ENCODE data around the gene SERINC5.
A peak's percentile ranks its signal among the peaks of the same experiment; 100 is the strongest.

Gene SERINC5

GRCh38 chr5:80249901-80250300, 5.9 kb downstream of the SERINC5 start:
- Histone ChIP-seq H3K9me3 (ENCODE audit: low read depth, low read length) (no peaks in the 10 kb centered on the region), H3K27ac (no peak overlapping the region), H3K9ac (ENCODE audit: insufficient read length) (no peak overlapping the region), H3K36me3 (ENCODE audit: insufficient read depth, low read length) (no peaks in the 10 kb centered on the region), H3K4me3 (no peak overlapping the region)
- no peak for DNase-seq (ENCODE audit: low read depth, low spot score)
- TF ChIP-seq POLR2AphosphoS5 (IDR thresholded peaks at IDR 0.05; ENCODE audit: borderline replicate concordance, low read depth, low read length) = no peak
- no peak for TF ChIP-seq EZH2 (IDR thresholded peaks at IDR 0.05)
- TF ChIP-seq FOXP2 (optimal IDR thresholded peaks at IDR 0.05; ENCODE audit: control extremely low read depth, extremely low read length, insufficient read depth) = no peak

GRCh38 chr5:80248378-80248777, 7.5 kb downstream of the SERINC5 start:
- no peak overlapping the region for H3K4me3 ChIP-seq
- H3K9ac ChIP-seq (ENCODE audit: insufficient read length) = no peak overlapping the region
- H3K27ac ChIP-seq = no peak overlapping the region
- TF ChIP-seq FOXP2 (optimal IDR thresholded peaks at IDR 0.05; ENCODE audit: control extremely low read depth, extremely low read length, insufficient read depth) (no peak), POLR2AphosphoS5 (IDR thresholded peaks at IDR 0.05; ENCODE audit: borderline replicate concordance, low read depth, low read length) (no peak), EZH2 (IDR thresholded peaks at IDR 0.05) (no peak)
- peaks cover 1% of the 10 kb centered on the region; the same call in 1 of the 2 replicates for H3K9me3 ChIP-seq (ENCODE audit: low read depth, low read length)
- DNase-seq (ENCODE audit: low read depth, low spot score) = no peak
- no peaks in the 10 kb centered on the region for H3K36me3 ChIP-seq (ENCODE audit: insufficient read depth, low read length)

GRCh38 chr5:80246995-80247729, 8.7 kb downstream of the SERINC5 start:
- H3K36me3 ChIP-seq (ENCODE audit: insufficient read depth, low read length) = no peaks in the 10 kb centered on the region
- peaks cover 9% of the 10 kb centered on the region; the same call in 1 of the 2 replicates for H3K9me3 ChIP-seq (ENCODE audit: low read depth, low read length)
- peak overlapping the region; percentile 43 for H3K9ac ChIP-seq (ENCODE audit: insufficient read length)
- peak overlapping the region; percentile 93 for H3K27ac ChIP-seq
- H3K4me3 ChIP-seq = peak overlapping the region; percentile 57
- TF ChIP-seq POLR2AphosphoS5 (IDR thresholded peaks at IDR 0.05; ENCODE audit: borderline replicate concordance, low read depth, low read length) (no peak), FOXP2 (optimal IDR thresholded peaks at IDR 0.05; ENCODE audit: control extremely low read depth, extremely low read length, insufficient read depth) (no peak), EZH2 (IDR thresholded peaks at IDR 0.05) (no peak)
- DNase-seq (ENCODE audit: low read depth, low spot score) = no peak

DNA sequence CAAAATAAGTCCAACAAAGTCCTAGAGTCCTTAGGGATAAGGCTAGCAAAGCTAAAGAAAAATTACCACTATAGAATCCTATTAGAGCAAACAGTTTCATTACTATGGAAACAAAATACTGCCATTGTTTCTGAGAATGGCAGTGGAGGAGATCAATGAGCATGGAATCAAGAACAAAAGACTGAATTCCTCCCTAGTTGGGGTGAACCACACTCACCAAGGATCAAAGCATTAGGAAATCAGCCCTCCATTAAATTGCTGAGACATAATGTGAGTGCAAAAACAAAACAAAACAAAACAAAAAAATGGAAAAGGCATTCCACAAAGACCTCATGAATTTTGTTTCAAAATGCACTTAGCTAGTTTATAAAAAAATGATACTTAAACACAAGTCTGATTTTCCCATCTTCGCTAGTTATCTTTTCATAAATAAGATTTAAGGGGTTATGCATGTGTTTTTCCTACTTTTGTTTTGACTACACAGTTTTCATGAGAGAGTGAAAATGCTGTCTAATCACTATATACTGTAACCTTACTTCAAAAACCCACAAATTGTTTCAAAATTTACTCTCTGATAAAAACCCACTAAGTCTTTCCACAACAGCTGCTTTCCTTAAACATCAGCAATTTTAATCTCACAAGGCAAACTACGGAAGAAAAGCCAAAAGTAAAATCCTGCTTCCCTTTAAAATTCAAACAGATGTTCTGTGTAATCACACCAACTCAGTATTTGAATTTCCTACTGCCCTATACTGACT, 9.7 kb downstream of the SERINC5 start:
- peaks cover 18% of the 10 kb centered on the region for H3K9me3 ChIP-seq (ENCODE audit: low read depth, low read length)
- DNase-seq (ENCODE audit: low read depth, low spot score) = no peak
- peak overlapping the region; percentile 57 for H3K4me3 ChIP-seq
- peak overlapping the region; percentile 93 for H3K27ac ChIP-seq
- TF ChIP-seq FOXP2 (optimal IDR thresholded peaks at IDR 0.05; ENCODE audit: control extremely low read depth, extremely low read length, insufficient read depth) = no peak
- TF ChIP-seq EZH2 (IDR thresholded peaks at IDR 0.05) = no peak
- TF ChIP-seq POLR2AphosphoS5 (IDR thresholded peaks at IDR 0.05; ENCODE audit: borderline replicate concordance, low read depth, low read length) = no peak
- peaks cover 8% of the 10 kb centered on the region for H3K36me3 ChIP-seq (ENCODE audit: insufficient read depth, low read length)
- peak overlapping the region; percentile 43 for H3K9ac ChIP-seq (ENCODE audit: insufficient read length)

DNA sequence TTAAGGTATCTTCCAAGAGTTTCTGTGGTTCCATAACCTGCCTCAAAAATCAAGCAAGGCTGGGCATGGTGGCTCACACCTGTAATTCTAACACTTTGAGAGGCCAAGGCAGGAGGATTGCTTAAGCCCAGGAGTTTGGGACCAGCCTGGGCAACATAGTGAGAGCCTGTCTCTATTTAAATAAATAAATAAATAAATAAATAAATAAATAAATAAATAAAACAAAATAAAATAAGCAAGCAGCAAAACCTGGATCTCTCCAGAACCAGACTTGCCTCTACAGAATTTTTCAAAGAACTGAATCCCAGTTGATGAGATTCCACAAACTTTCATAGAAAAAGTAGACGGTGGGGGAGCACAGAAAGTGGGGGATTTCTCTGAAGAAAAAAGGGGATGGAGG, 12.3 kb downstream of the SERINC5 start:
- DNase-seq (ENCODE audit: low read depth, low spot score) = no peak
- Histone ChIP-seq H3K36me3 (ENCODE audit: insufficient read depth, low read length) (peaks cover 12% of the 10 kb centered on the region), H3K9me3 (ENCODE audit: low read depth, low read length) (peaks cover 18% of the 10 kb centered on the region), H3K9ac (ENCODE audit: insufficient read length) (no peak overlapping the region), H3K4me3 (no peak overlapping the region), H3K27ac (no peak overlapping the region)
- TF ChIP-seq FOXP2 (optimal IDR thresholded peaks at IDR 0.05; ENCODE audit: control extremely low read depth, extremely low read length, insufficient read depth) (no peak), POLR2AphosphoS5 (IDR thresholded peaks at IDR 0.05; ENCODE audit: borderline replicate concordance, low read depth, low read length) (no peak), EZH2 (IDR thresholded peaks at IDR 0.05) (no peak)

GRCh38 chr5:80242849-80243248, 13.0 kb downstream of the SERINC5 start:
- DNase-seq (ENCODE audit: low read depth, low spot score) = no peak
- H3K27ac ChIP-seq = no peak overlapping the region
- H3K4me3 ChIP-seq = no peak overlapping the region
- TF ChIP-seq POLR2AphosphoS5 (IDR thresholded peaks at IDR 0.05; ENCODE audit: borderline replicate concordance, low read depth, low read length) = no peak
- no peak for TF ChIP-seq FOXP2 (optimal IDR thresholded peaks at IDR 0.05; ENCODE audit: control extremely low read depth, extremely low read length, insufficient read depth)
- TF ChIP-seq EZH2 (IDR thresholded peaks at IDR 0.05) = no peak
- peaks cover 12% of the 10 kb centered on the region for H3K36me3 ChIP-seq (ENCODE audit: insufficient read depth, low read length)
- no peak overlapping the region for H3K9ac ChIP-seq (ENCODE audit: insufficient read length)
- peaks cover 18% of the 10 kb centered on the region for H3K9me3 ChIP-seq (ENCODE audit: low read depth, low read length)

DNA sequence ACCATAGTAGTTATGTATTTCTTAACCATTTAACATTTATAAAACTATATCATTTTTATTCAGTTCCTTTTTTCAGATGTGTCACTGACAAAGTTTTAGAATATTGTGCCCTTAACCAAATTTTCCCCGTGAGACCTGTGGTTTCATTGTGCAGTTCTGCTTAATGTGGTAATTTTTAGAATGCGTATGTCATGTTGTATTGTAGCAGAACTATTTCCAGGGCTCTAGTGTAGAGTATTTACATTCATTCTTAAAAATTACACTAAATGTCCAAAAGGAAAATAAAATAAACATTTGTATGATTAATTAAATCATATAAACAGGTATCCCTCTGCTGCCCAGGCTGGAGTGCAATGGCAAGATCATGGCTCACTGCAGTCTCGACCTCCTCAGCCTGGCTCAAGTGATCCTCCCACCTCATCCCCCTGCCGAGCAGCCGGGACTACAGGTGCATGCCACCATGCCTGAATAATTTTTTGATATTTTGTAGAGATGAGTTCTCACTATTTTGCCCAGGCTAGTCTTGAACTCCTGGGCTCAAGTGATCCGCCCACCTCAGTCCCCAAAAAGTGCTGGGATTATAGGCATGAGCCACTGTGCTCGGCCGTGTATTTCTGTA, 15.4 kb downstream of the SERINC5 start:
- no peak overlapping the region for H3K4me3 ChIP-seq
- TF ChIP-seq EZH2 (IDR thresholded peaks at IDR 0.05) = no peak
- TF ChIP-seq POLR2AphosphoS5 (IDR thresholded peaks at IDR 0.05; ENCODE audit: borderline replicate concordance, low read depth, low read length) = no peak
- no peak for TF ChIP-seq FOXP2 (optimal IDR thresholded peaks at IDR 0.05; ENCODE audit: control extremely low read depth, extremely low read length, insufficient read depth)
- H3K27ac ChIP-seq = peak overlapping the region; percentile 99
- peaks cover 12% of the 10 kb centered on the region for H3K36me3 ChIP-seq (ENCODE audit: insufficient read depth, low read length)
- no peak overlapping the region for H3K9ac ChIP-seq (ENCODE audit: insufficient read length)
- H3K9me3 ChIP-seq (ENCODE audit: low read depth, low read length) = peaks cover 18% of the 10 kb centered on the region
- DNase-seq (ENCODE audit: low read depth, low spot score) = no peak
